ENCODE measurements around the gene RDH8.

The RDH8 gene

GRCh38 chr19:10036601-10037071 lies 23.4 kb downstream of the RDH8 start:
- TF ChIP-seq GATA1 (IDR thresholded peaks at IDR 0.05; ENCODE audit: low read depth, low read length) (no peak), POLR2A (IDR thresholded peaks at IDR 0.05; ENCODE audit: low read length) (no peak)
- DNase-seq: no peak

DNA sequence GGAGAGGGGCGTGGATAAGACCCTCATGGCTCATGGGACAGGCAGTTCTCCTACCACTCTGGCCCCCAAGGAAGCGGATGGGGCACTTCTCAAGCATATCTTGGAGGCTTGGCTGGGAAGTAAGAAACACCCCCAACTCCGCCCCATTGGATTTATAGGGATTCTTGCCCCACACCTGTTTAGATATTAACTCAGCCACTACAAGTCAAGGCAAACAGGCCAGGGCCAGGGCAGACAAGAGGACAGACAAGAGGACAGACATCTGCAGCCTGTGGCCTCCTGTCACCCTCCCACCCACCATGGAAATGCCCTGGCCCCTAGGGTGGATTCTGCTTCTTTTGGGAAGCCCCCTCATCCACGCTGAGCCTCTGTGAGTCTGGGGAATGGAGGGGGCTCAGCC lies 24.1 kb downstream of the RDH8 start:
- DNase-seq: no peak
- TF ChIP-seq POLR2A (IDR thresholded peaks at IDR 0.05; ENCODE audit: low read length) (no peak), GATA1 (IDR thresholded peaks at IDR 0.05; ENCODE audit: low read depth, low read length) (no peak)

DNA sequence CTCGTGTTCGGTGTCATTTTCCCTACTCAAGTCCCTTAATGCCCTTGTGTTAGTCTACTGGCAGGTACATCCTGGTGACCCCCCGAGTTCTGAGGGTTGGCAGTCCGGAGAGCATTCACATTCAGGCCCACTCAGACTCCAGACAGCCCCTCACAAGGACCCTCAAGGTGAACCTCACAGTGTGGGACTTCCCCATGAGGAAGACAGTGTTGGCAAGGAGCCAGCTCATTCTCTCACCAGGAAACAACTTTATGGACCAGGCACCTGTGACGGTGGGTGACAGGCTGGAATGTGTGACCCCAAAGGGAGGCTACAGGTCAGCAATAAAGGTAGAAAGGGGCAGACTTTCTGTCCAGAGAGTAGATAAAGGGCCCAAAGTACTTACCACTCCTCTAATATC lies 24.5 kb downstream of the RDH8 start:
- TF ChIP-seq POLR2A (IDR thresholded peaks at IDR 0.05; ENCODE audit: low read length): no peak
- no peak for TF ChIP-seq GATA1 (IDR thresholded peaks at IDR 0.05; ENCODE audit: low read depth, low read length)
- DNase-seq: no peak

DNA sequence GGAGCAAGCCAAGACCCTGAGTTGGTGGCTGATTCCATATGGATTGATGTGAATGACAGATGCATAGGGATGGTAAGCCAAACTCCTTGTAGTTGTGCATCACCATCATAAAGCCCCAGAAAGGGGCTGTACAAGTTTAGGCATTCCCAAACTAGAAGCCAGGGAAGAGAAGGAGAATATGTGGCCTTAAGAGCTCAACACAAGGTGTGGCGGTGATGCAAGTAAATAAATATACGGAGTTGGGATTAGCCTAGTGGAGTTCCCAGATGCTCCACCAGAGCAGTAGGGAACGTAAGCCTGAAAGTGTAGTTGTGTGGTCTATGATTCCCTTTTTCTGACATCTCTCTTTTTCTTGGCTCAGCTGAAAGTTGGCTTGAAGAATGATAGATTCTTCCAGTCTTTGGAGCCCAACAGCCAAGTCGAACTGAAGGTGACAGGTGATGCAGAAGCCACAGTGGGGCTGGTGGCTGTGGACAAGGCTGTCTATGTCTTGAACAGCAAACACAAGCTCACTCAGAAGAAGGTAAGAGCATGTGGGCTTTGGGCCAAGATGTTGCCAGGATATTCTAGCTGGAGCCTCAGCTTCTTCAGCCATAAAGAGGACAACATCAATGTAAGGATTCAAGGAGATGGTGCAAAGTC lies 30.1 kb downstream of the RDH8 start:
- DNase-seq: no peak
- TF ChIP-seq POLR2A (IDR thresholded peaks at IDR 0.05; ENCODE audit: low read length) (no peak), GATA1 (IDR thresholded peaks at IDR 0.05; ENCODE audit: low read depth, low read length) (no peak)

GRCh38 chr19:10044390-10044789 lies 31.1 kb downstream of the RDH8 start:
- no peak for TF ChIP-seq GATA1 (IDR thresholded peaks at IDR 0.05; ENCODE audit: low read depth, low read length)
- TF ChIP-seq POLR2A (IDR thresholded peaks at IDR 0.05; ENCODE audit: low read length): no peak
- no peak for DNase-seq

GRCh38 chr19:10045371-10045770 lies 32.1 kb downstream of the RDH8 start:
- no peak for DNase-seq
- TF ChIP-seq POLR2A (IDR thresholded peaks at IDR 0.05; ENCODE audit: low read length): no peak
- TF ChIP-seq GATA1 (IDR thresholded peaks at IDR 0.05; ENCODE audit: low read depth, low read length): no peak

GRCh38 chr19:10049626-10050025 lies 36.3 kb downstream of the RDH8 start:
- no peak for DNase-seq
- TF ChIP-seq POLR2A (IDR thresholded peaks at IDR 0.05; ENCODE audit: low read length) (no peak), GATA1 (IDR thresholded peaks at IDR 0.05; ENCODE audit: low read depth, low read length) (no peak)

- TF ChIP-seq GATA1 (IDR thresholded peaks at IDR 0.05; ENCODE audit: low read depth, low read length) (no peak), POLR2A (IDR thresholded peaks at IDR 0.05; ENCODE audit: low read length) (no peak)
- no peak for DNase-seq
Measured at GRCh38 chr19:10052602-10053360, 39.5 kb downstream of the RDH8 start.

DNA sequence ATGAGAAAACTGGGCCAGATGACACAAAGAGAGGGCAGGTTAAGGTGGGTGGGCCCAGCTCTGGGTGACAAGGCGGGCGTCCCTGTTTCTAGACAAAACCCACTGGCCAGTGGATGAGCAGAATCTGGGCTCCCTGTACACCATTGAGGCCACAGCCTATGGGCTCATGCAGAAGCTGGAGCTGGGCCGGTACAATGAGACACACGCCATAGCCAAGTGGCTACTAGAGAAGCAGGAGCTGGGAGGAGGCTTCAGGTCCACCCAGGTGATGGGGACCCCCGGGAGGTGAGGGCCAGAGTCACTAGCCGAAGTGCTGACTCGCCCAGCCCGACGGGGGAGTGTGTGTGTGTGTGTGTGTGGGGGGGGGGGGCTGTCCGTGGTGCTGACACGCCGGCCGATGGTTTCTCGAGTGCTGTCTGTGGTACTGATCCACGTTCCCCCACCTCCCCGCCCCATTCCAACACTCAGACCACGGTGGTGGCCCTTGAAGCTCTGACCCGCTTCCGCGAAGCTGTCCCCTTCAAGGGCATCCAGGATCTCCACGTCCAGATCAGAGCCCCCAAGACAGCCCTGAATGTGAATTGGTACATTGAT lies 48.5 kb downstream of the RDH8 start:
- TF ChIP-seq GATA1 (IDR thresholded peaks at IDR 0.05; ENCODE audit: low read depth, low read length) (no peak), POLR2A (IDR thresholded peaks at IDR 0.05; ENCODE audit: low read length) (no peak)
- peak in 1 of 2 experiments; percentile 28 for DNase-seq

- TF ChIP-seq GATA1 (IDR thresholded peaks at IDR 0.05; ENCODE audit: low read depth, low read length) (no peak), POLR2A (IDR thresholded peaks at IDR 0.05; ENCODE audit: low read length) (no peak)
- DNase-seq: no peak
Measured at GRCh38 chr19:10068205-10068604, 54.9 kb downstream of the RDH8 start.

DNA sequence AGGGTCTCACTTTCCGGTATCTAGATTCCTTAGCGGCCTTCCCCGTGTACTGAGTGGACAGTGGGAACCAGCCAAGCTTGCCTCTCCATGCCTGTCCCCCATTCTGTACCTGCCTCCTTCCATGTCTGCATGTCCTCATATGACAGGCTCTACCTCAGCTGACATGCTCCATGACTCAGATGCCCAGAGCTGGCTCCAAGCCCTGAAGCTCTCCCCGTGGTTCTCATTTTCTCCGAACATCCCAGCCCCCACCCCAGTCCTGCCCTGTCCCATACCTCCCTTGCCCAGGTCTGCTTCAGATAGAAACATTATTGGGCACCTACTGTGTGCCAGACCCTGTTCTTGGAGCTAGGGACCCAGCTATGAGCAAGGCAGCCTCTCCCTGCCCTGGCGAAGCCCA lies 55.8 kb downstream of the RDH8 start:
- TF ChIP-seq POLR2A (IDR thresholded peaks at IDR 0.05; ENCODE audit: low read length) (no peak), GATA1 (IDR thresholded peaks at IDR 0.05; ENCODE audit: low read depth, low read length) (no peak)
- no peak for DNase-seq

- TF ChIP-seq POLR2A (IDR thresholded peaks at IDR 0.05; ENCODE audit: low read length) (no peak), GATA1 (IDR thresholded peaks at IDR 0.05; ENCODE audit: low read depth, low read length) (no peak)
Measured at GRCh38 chr19:10070730-10071446, 57.6 kb downstream of the RDH8 start.

More at GRCh38 chr19:10070730-10071446, 57.6 kb downstream of the RDH8 start:
- DNase-seq: no peak
